DND-41 (cell line): Measurements from ENCODE around the gene MANSC1.

Experiments used
- CTCF ChIP-seq: IDR thresholded peaks from 2 replicates; pipeline ENCODE4 v1.5.1; 2012; ENCODE audit warnings: borderline replicate concordance, low read length, moderate library complexity, mild to moderate bottlenecking; ENCODE audit not compliant: poor library complexity, severe bottlenecking; ENCODE audit errors: extremely low read depth
- EZH2 ChIP-seq: IDR thresholded peaks from 3 replicates; pipeline ENCODE4 v1.6.1; 2012; ENCODE audit warnings: borderline replicate concordance, low read depth, mild to moderate bottlenecking, moderate library complexity, low read length, inconsistent platforms; ENCODE audit not compliant: severe bottlenecking

GRCh38 chr12:12302976-12303375, 47.1 kb downstream of the MANSC1 start:
- no peak for TF ChIP-seq CTCF
- no peak for TF ChIP-seq EZH2
